Measurements from ENCODE around the gene EPN3.

DNA sequence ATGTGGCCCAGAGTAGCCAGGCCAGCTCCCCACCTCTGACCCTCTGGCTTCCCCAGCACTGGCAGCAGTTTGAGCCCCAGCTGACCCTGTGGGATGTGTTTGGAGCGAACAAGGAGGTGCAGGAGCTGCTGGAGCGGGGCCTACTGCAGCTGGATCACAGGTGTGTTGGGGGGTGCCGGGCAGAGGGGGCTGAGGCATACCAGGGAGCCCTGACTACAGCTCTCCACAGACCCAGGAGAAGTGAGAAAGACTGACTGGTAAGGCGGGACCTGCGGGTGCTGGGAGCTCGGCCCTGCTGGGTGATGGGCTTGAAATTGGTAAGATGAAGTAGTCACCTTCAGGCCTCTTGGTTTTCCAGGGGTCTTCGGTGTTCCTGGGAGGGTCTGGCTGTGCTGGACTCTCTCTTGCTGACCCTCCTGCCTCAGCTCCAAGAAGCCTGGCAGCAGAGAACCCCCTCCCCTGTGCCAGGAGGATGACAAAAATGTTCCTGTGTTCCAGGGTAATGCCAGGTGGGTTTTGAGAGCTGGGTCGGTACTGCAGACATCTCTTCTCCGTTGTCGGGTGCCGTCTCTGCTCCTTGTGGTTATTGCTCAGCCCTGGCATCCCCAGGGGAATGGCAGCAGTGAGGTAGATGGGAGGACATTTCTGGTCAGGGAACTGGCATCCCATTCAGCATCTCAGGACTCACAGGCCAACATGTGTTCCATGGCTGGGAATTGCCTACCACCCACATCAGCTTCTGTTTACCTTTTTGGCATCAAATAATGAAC, 48.0 kb upstream of the EPN3 start:
- TF ChIP-seq POLR2A (IDR thresholded peaks at IDR 0.05) (no peak), POLR2AphosphoS5 (IDR thresholded peaks at IDR 0.05) (no peak)

All from suprapubic skin (tissue), 4 donors.